Thyroid gland (tissue), 4 donors: ENCODE results near the gene TIMM21.

Experiments used
- POLR2A ChIP-seq, 2 donors: fragments of 450-650 bp; IDR thresholded peaks; one replicate each; pipeline ENCODE4 v1.6.1; 2017; ENCODE audit warnings: antibody characterized with exemption in 2 of 2, mild to moderate bottlenecking in 2 of 2, moderate library complexity in 1 of 2
- TF ChIP-seq, protein P1 (sequence below), 6 experiments: fragments of 200-600 bp in 3 of 6; fragments of 450-650 bp in 3 of 6; sonication (generic) in 3 of 6; IDR thresholded peaks; one replicate each; pipeline ENCODE4 v1.5.1; 2016 to 2019; ENCODE audit warnings: antibody characterized with exemption in 6 of 6, mild to moderate bottlenecking in 2 of 6, inconsistent platforms in 1 of 6, moderate library complexity in 1 of 6

DNA sequence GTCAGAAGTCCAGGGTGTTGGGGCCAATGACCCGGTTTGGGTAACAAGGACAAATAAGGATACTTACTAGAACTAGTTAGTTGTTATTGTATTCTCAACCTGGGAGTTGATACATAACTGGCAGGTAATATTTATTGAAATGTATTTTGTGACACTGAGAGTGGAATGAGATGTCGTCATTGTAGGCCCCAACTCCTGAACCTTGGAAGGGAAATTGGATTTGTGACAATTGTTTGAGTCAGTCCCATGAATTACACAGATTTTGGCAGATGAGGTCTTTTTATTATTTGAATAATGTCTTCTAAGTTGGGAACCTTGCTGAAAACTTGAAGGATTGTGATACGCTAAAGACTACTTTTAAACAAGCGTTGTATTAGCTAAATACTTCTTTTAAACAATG lies 5.1 kb downstream of the TIMM21 start:
- no peak for TF ChIP-seq POLR2A (IDR thresholded peaks at IDR 0.05)
- TF ChIP-seq, protein P1, sequence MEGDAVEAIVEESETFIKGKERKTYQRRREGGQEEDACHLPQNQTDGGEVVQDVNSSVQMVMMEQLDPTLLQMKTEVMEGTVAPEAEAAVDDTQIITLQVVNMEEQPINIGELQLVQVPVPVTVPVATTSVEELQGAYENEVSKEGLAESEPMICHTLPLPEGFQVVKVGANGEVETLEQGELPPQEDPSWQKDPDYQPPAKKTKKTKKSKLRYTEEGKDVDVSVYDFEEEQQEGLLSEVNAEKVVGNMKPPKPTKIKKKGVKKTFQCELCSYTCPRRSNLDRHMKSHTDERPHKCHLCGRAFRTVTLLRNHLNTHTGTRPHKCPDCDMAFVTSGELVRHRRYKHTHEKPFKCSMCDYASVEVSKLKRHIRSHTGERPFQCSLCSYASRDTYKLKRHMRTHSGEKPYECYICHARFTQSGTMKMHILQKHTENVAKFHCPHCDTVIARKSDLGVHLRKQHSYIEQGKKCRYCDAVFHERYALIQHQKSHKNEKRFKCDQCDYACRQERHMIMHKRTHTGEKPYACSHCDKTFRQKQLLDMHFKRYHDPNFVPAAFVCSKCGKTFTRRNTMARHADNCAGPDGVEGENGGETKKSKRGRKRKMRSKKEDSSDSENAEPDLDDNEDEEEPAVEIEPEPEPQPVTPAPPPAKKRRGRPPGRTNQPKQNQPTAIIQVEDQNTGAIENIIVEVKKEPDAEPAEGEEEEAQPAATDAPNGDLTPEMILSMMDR (IDR thresholded peaks at IDR 0.05), result no peak
